ENCODE measurements around the gene TSR3. TPM values are rescaled to one million over a fixed set of nuclear protein-coding genes. Genes with fewer than 3 reads are reported as not detected.

Gene TSR3
- total and polyA plus RNA-seq, 2 of the 13 experiments (the other 11 are each of a cell fraction or from before 2014, with no cell fraction given), result 24.2 to 51.0 TPM

- no peak for TF ChIP-seq SIX4 (CRISPR knock-in tag; IDR thresholded peaks at IDR 0.05)
- TF ChIP-seq ZNF510 (CRISPR knock-in tag; IDR thresholded peaks at IDR 0.05; ENCODE audit: low read depth), result no peak
- TF ChIP-seq STAT6 (CRISPR knock-in tag; IDR thresholded peaks at IDR 0.05; ENCODE audit: borderline replicate concordance), result 0 out of 2 replicates have a peak, but pooled peaks have one; percentile 63
- no peak for TF ChIP-seq SALL2 (CRISPR knock-in tag; IDR thresholded peaks at IDR 0.05)
- TF ChIP-seq ATF4 (CRISPR knock-in tag; IDR thresholded peaks at IDR 0.05), result no peak
- TF ChIP-seq ZNF20 (CRISPR knock-in tag; IDR thresholded peaks at IDR 0.05), result no peak
- TF ChIP-seq STAG1 (CRISPR knock-in tag; IDR thresholded peaks at IDR 0.05), result no peak; the same call in 1 of the 2 replicates
- TF ChIP-seq ZNF782 (CRISPR knock-in tag; IDR thresholded peaks at IDR 0.05; ENCODE audit: borderline replicate concordance), result no peak
- TF ChIP-seq POLR2A (IDR thresholded peaks at IDR 0.05; ENCODE audit: insufficient read depth in 1 of 2, low read depth in 2 of 2, low read length in 2 of 2), result peak; percentile 63 to 71
- 0 out of 2 replicates have a peak, but pooled peaks have one; percentile 28 for TF ChIP-seq ZNF772 (CRISPR knock-in tag; IDR thresholded peaks at IDR 0.05)
- no peak for TF ChIP-seq MYC (CRISPR knock-in tag; IDR thresholded peaks at IDR 0.05; ENCODE audit: borderline replicate concordance)
- TF ChIP-seq ZNF547 (CRISPR knock-in tag; IDR thresholded peaks at IDR 0.05), result no peak
- TF ChIP-seq TAF15 (IDR thresholded peaks at IDR 0.05; ENCODE audit: low read depth, low read length, poor library complexity, severe bottlenecking), result no peak
- no peak for TF ChIP-seq ZNF660 (CRISPR knock-in tag; IDR thresholded peaks at IDR 0.05; ENCODE audit: borderline replicate concordance, low read depth)
- TF ChIP-seq AHDC1 (CRISPR knock-in tag; IDR thresholded peaks at IDR 0.05; ENCODE audit: borderline replicate concordance), result no peak
- TF ChIP-seq ZNF724P (CRISPR knock-in tag; IDR thresholded peaks at IDR 0.05; ENCODE audit: borderline replicate concordance), result no peak
- TF ChIP-seq ZNF558 (CRISPR knock-in tag; IDR thresholded peaks at IDR 0.05; ENCODE audit: borderline replicate concordance), result no peak
- no peak for TF ChIP-seq SNAPC5 (CRISPR knock-in tag; IDR thresholded peaks at IDR 0.05; ENCODE audit: borderline replicate concordance)
- no peak for TF ChIP-seq ZNF383 (CRISPR knock-in tag; IDR thresholded peaks at IDR 0.05; ENCODE audit: borderline replicate concordance)
- TF ChIP-seq ZNF17 (CRISPR knock-in tag; IDR thresholded peaks at IDR 0.05), result no peak
Observed at GRCh38 chr16:1331712-1332617, 19.7 kb downstream of the TSR3 start (continued).
